Measurements from ENCODE around the gene BAAT. TPM values are rescaled to one million over a fixed set of nuclear protein-coding genes. Genes with fewer than 3 reads are reported as not detected.
"Not testable (repeated sequence)": the region's sequence is repeated elsewhere in the genome, so short reads cannot be mapped to it uniquely, and the experiment has no call there.

Gene BAAT
- total RNA-seq (2021): not detected in 2 replicates
- percentile 45 among the genes with signal in this experiment for Bru-seq, nascent RNA
- BruChase-seq, experiment 1, labeled RNA remaining after a 2-hour chase: percentile 33 among the genes with signal in this experiment
- BruChase-seq, experiment 2, labeled RNA remaining after a 6-hour chase: percentile 34 among the genes with signal in this experiment
- long read RNA-seq: 0 reads

DNA sequence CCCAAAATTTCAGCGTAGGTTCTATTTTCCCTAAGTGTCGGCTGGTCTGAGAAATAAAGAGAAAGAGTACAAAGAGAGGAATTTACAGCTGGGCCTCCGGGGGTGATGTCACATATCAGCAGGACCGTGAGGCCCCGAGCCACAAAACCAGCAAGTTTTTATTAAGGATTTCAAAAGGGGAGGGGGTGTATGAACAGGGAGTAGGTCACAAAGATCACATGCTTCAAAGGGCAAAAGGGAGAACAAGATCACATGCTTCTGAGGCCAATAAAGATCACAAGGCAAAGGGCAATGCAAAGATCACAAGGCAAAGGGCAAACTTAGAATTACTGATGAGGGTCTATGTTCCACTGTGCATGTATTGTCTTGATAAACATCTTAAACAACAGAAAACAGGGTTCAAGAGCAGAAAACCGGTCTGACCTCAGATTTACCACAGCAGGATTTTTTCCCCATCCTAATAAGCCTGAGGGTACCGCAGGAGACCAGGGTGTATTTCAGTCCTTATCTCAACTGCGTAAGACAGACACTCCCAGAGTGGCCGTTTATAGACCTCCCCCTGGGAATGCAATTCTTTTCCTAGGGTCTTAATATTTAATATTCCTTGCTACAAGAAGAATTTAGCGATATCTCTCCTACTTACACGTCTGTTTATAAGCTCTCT is at the start of gene BAAT:
Gene BAAT (minus strand): TSS at position 134 of the 664 bp plus-strand sequence. CDS start 13,602 bp downstream, outside the sequence.
- CTCF ChIA-PET; H2AFZ ChIP-seq; BruUV-seq (replicated peaks); H3K4me1 ChIP-seq (replicated peaks; ENCODE audit: insufficient read depth); H3K79me2 ChIP-seq (ENCODE audit: low read depth); H3K9me2 ChIP-seq (ENCODE audit: insufficient read depth); H3K4me2 ChIP-seq; intact Hi-C loops (cut with micrococcal nuclease; ENCODE audit: unreplicated experiment); H3K9me3 ChIP-seq (ENCODE audit: insufficient read depth, low read depth); H4K20me1 ChIP-seq (ENCODE audit: insufficient read depth); POLR2A ChIA-PET (ENCODE audit: unreplicated experiment); H3F3A ChIP-seq (ENCODE audit: insufficient read depth, low read depth); H3K27me3 ChIP-seq (ENCODE audit: insufficient read depth, low read depth); H3K27ac ChIP-seq; DNase-seq; H3K4me3 ChIP-seq: not testable (repeated sequence)
- H3K36me3 ChIP-seq (ENCODE audit: low read depth): peaks cover 20% of the 10 kb centered on the region; the same call in 1 of the 2 replicates

DNA sequence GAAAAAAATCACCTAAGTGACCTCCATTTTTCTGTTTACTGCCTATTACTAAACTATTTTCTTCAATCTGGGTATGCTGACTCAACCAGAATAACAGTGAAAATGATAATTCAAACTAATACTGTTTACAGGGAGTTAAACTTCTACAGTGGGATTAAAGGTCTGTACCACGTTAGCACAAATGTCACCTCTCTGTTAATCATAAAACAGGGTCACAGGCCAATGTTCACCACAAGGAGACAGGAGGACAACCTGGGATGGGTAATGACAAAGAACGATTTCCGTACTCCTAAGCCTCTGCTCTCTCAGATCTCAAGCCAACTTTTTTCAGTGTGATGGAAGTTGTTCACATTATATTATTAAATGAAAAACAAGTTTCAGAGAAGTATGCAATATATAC is 48.4 kb upstream of the BAAT start:
- intact Hi-C loops (cut with micrococcal nuclease; ENCODE audit: unreplicated experiment): no loop called here
- Histone ChIP-seq H3K4me2 (no peak overlapping the region), H2AFZ (no peak overlapping the region), H3K9me2 (ENCODE audit: insufficient read depth) (no peaks in the 10 kb centered on the region), H3K9me3 (ENCODE audit: insufficient read depth, low read depth) (no peaks in the 10 kb centered on the region), H3K36me3 (ENCODE audit: low read depth) (no peaks in the 10 kb centered on the region), H3K4me3 (no peak overlapping the region), H3F3A (ENCODE audit: insufficient read depth, low read depth) (no peaks in the 10 kb centered on the region), H3K4me1 (replicated peaks; ENCODE audit: insufficient read depth) (no peaks in the 10 kb centered on the region), H3K27me3 (ENCODE audit: insufficient read depth, low read depth) (peaks cover 23% of the 10 kb centered on the region; the same call in 1 of the 2 replicates), H3K27ac (no peak overlapping the region), H3K79me2 (ENCODE audit: low read depth) (no peaks in the 10 kb centered on the region), H4K20me1 (ENCODE audit: insufficient read depth) (no peaks in the 10 kb centered on the region)
- TF ChIP-seq EZH2 (IDR thresholded peaks at IDR 0.05; ENCODE audit: low read depth) (no peak), CTCF (conservative IDR thresholded peaks at IDR 0.05) (no peak)
- POLR2A ChIA-PET (ENCODE audit: unreplicated experiment): no interaction called here
- CTCF ChIA-PET: no interaction called here
- BruUV-seq (replicated peaks): no TSS peak
- no peak for DNase-seq

DNA sequence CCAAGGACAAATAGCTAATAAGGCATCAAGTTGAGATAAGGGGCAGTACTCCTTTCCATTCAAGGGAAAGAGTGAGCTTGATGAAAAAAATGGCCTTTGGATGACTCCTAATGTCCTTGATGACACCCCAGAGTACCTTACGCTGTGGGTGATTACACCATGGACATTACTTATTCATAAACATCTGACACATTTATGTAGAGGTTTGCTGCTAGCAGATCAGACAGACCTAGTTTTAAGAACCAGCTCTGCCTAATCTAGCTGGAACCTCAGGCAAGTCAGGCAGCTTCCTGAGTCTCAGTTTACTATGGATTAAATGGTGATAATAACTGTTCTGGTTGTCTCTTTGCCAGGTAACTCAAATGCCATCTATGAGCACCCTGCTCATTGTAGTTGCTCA is 47.9 kb upstream of the BAAT start:
- H3K79me2 ChIP-seq (ENCODE audit: low read depth): no peaks in the 10 kb centered on the region
- peaks cover 23% of the 10 kb centered on the region; the same call in 1 of the 2 replicates for H3K27me3 ChIP-seq (ENCODE audit: insufficient read depth, low read depth)
- no peak overlapping the region for H2AFZ ChIP-seq
- no peak overlapping the region for H3K4me2 ChIP-seq
- DNase-seq: no peak
- intact Hi-C loops (cut with micrococcal nuclease; ENCODE audit: unreplicated experiment): no loop called here
- BruUV-seq (replicated peaks): no TSS peak
- TF ChIP-seq EZH2 (IDR thresholded peaks at IDR 0.05; ENCODE audit: low read depth) (no peak), CTCF (conservative IDR thresholded peaks at IDR 0.05) (no peak)
- H3K9me2 ChIP-seq (ENCODE audit: insufficient read depth): no peaks in the 10 kb centered on the region
- no peaks in the 10 kb centered on the region for H3F3A ChIP-seq (ENCODE audit: insufficient read depth, low read depth)
- CTCF ChIA-PET: no interaction called here
- H3K9me3 ChIP-seq (ENCODE audit: insufficient read depth, low read depth): no peaks in the 10 kb centered on the region
- H3K36me3 ChIP-seq (ENCODE audit: low read depth): no peaks in the 10 kb centered on the region
- no peaks in the 10 kb centered on the region for H4K20me1 ChIP-seq (ENCODE audit: insufficient read depth)
- no peak overlapping the region for H3K27ac ChIP-seq
- no peaks in the 10 kb centered on the region for H3K4me1 ChIP-seq (replicated peaks; ENCODE audit: insufficient read depth)
- POLR2A ChIA-PET (ENCODE audit: unreplicated experiment): no interaction called here
- H3K4me3 ChIP-seq: no peak overlapping the region
